ENCODE results near the gene ZBTB39.

Gene ZBTB39

DNA sequence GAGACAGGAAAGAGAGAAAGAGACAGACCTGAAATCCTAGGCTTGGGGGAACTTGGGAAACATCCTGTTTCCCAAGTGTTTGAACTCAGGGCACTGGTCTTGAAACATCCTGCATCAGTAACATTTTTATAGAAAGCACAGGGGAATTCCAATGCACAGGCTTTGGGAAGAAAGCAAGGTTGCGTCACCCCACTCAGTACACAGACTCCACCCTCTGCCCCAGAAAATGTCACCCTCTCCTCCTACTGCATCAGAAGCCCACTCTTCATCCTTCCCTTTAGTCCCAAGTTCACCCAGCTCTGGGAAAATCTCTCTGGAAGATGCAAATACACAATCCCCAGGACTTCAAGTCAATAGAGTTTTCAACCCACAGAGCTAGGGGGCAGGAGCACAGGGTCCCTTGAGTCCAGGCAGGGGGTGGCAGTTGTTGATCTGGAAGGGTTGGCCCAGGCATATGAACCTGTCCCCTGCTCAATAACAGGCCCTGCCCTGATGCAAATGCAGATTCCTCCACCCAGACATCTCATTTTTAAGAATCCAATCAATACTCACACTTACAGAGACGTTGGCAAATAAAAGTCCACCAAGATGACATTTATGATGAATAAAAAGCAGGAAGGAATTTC lies 50.6 kb downstream of the ZBTB39 start:
- TF ChIP-seq ZNF274 (IDR thresholded peaks at IDR 0.05; ENCODE audit: low read depth, low read length): no peak
- H3K4me3 ChIP-seq (ENCODE audit: low read length): no peak overlapping the region

DNA sequence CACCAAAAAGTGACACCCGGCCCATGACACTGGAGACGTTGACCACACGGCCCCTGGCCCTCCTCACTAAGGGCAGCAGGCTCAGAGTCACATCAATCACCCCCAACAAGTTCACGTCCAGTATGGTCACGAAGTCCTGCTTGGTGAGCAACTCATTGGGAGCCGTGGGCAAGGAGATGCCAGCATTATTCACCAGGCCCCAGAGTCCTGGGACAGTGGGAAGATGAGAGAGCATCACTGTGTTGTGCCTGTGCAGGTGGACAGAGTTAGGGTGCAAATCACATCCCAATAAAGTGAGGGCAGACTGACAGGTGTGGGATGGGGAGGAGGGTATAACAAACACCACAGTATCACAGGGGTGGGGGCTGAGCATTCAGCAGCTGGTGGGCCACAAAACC lies 51.4 kb downstream of the ZBTB39 start:
- TF ChIP-seq ZNF274 (IDR thresholded peaks at IDR 0.05; ENCODE audit: low read depth, low read length): no peak
- H3K4me3 ChIP-seq (ENCODE audit: low read length): no peak overlapping the region

DNA sequence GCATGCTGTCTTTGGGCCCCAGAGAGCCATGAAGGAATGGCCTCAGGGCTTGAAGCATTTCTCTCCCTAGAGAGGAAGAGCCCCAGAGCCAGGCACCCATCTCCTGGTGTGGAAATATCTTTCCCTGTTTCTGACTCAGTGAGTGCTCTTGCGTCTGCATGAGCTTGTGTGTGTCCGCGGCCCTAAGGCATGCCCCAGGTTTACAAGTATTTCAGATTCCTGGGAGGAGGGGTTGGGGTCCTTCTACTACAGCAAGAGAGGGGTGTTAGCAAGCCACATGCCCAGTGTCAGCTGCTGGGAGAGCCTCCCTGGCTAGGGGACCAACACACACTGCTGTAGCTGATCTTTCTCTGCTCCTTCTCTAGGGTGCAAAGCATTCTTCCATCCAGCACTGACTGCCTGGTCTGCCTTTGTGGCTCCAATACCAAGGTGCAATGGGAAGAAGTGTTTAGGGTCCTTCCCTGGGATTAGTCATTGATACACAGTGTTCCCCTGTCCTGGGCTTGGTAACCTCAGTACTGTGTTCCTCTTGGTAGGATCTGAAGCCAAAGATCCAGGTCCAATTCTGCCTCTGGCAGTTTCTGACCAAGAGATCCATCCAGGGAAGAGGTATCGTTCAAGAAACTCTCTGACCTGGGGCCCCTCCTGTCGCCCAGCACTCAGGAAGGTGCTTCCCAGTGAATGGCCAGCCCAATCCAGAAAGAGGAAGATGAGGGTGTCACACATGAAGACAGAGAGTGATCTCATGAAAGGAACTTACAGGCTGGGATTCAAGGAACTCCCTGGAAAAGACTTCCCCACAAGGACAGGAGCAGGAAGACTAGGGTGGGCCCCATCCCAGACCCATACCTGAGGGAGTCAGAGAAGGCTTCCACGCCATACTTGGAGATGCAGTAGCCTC lies 52.0 kb downstream of the ZBTB39 start:
- TF ChIP-seq ZNF274 (IDR thresholded peaks at IDR 0.05; ENCODE audit: low read depth, low read length): no peak

DNA sequence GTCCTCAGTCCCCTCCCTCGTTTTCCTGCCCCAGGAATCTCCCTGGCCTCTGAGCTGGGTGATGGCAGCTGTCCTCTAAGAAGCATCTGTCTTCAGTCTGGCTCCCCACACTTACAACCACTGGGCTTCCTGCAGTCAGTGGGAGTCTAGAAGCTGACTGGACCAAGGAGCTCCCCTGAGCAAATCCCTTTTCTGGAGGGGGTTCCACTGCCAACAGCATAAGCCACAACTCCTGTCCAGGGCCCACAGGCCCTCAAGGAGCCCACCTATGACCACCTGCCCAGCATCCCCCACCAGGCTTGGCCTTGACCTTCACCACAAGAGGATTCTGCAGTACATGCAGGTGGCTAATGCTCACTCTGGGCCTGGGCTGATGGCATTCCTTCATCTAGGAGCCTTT lies 53.0 kb downstream of the ZBTB39 start:
- no peak for TF ChIP-seq ZNF274 (IDR thresholded peaks at IDR 0.05; ENCODE audit: low read depth, low read length)
- H3K4me3 ChIP-seq (ENCODE audit: low read length): no peak overlapping the region

More for the DNA sequence above, 52.0 kb downstream of the ZBTB39 start:
- no peak overlapping the region for H3K4me3 ChIP-seq (ENCODE audit: low read length)

DNA sequence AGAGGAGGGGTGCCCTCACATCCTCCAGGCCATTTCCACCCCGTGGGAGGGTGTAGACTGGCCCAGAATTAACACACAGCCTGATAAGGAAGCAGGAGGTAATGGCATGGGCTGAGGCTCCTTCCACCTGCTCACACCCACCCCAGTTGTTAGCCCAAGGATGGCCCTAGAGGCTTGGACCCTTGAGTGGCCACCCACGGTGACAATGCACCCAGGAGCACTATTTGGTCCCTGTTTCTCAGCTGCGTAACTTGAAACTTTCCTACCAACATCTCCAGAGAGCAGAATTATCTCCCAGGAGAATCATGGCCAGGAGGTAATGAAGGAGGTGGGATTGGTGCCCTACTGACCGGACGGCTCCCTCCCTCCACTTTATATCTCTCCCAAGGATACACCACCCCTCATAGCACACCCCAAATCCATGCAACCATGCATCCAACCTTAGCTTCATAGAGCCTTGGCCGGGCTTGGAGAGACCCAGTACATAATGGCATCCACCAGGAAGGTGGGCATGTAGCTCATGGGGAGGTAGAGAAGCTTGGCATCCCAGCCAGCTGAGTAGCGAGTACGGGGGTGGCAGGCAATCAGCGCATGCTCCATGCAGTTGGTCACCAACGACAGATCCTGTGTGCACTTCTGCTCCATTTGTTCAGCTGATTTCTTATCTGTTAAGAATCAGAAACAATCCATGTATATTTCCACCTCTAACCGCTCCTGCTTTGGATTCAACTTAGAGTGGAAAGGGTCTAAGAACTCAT lies 54.6 kb downstream of the ZBTB39 start:
- no peak for TF ChIP-seq ZNF274 (IDR thresholded peaks at IDR 0.05; ENCODE audit: low read depth, low read length)
- H3K4me3 ChIP-seq (ENCODE audit: low read length): no peak overlapping the region

DNA sequence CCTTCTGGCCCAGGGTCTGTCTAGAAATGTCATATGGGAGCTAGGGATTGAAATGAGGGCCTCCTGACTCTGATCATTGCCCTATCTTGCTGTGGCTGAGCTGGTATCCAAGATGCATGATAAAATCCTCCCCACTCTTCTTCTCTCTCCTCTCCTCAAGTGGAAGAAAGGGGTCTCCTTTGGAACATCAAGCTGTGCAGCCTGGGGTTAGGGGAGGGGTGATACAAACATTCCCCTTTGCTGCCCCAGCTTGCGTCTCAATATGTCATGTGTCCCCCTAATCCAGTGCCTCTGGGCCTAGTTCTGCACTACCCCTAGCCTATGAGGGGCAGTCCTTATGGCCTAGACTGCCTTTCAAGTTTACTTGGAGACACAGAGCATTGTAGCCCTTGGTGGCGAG lies 57.5 kb downstream of the ZBTB39 start:
- H3K4me3 ChIP-seq (ENCODE audit: low read length): no peak overlapping the region
- TF ChIP-seq ZNF274 (IDR thresholded peaks at IDR 0.05; ENCODE audit: low read depth, low read length): no peak

All from GM08714 (cell line).